Endodermal cell (in vitro differentiated cells): ENCODE data around the gene MOGAT1. TPM values are rescaled to one million over a fixed set of nuclear protein-coding genes. Genes with fewer than 3 reads are reported as not detected.

Experiments used
- DNase-seq: peaks from one replicate; pipeline ENCODE4 v3.0.0-alpha.2; 2017
- H3K27ac ChIP-seq: 2 replicates; pipeline ENCODE4 v1.5.1; 2013; ENCODE audit warnings: mild to moderate bottlenecking, low read depth, low read length, moderate library complexity
- H3K27me3 ChIP-seq: 2 replicates; pipeline ENCODE4 v1.6.1; 2013; ENCODE audit warnings: mild to moderate bottlenecking, low read length, moderate library complexity; ENCODE audit not compliant: insufficient read depth, control insufficient read depth, poor library complexity, severe bottlenecking
- H3K36me3 ChIP-seq: 2 replicates; pipeline ENCODE4 v1.7.0; 2013; ENCODE audit warnings: mild to moderate bottlenecking, low read length, moderate library complexity; ENCODE audit not compliant: control insufficient read depth, insufficient read depth
- H3K4me1 ChIP-seq: one replicate; pipeline ENCODE4 v1.7.0; 2013; ENCODE audit warnings: low read length; ENCODE audit not compliant: control insufficient read depth, insufficient read depth
- H3K4me3 ChIP-seq: 2 replicates; pipeline ENCODE4 v1.5.1; 2013; ENCODE audit warnings: mild to moderate bottlenecking, low read length, moderate library complexity
- H3K9ac ChIP-seq: 2 replicates; pipeline ENCODE4 v1.6.1; 2013; ENCODE audit warnings: mild to moderate bottlenecking, low read length, moderate library complexity; ENCODE audit not compliant: poor library complexity, severe bottlenecking; ENCODE audit errors: extremely low read depth
- H3K9me3 ChIP-seq: 2 replicates; pipeline ENCODE4 v1.6.1; 2013; ENCODE audit warnings: mild to moderate bottlenecking, low read length, moderate library complexity; ENCODE audit not compliant: control insufficient read depth
- H3K27ac Mint-ChIP-seq: 2 replicates; pipeline ENCODE4 v1.8.0; 2020; ENCODE audit warnings: mixed read lengths
- H3K27me3 Mint-ChIP-seq: 2 replicates; pipeline ENCODE4 v1.8.0; 2021; ENCODE audit warnings: mild to moderate bottlenecking, mixed read lengths; ENCODE audit not compliant: insufficient read depth
- H3K36me3 Mint-ChIP-seq: 2 replicates; pipeline ENCODE4 v1.8.0; 2020; ENCODE audit warnings: low read depth, mixed read lengths
- H3K4me1 Mint-ChIP-seq: 2 replicates; pipeline ENCODE4 v1.8.0; 2020; ENCODE audit warnings: mixed read lengths
- H3K4me3 Mint-ChIP-seq: 2 replicates; pipeline ENCODE4 v1.8.0; 2020; ENCODE audit warnings: mild to moderate bottlenecking, moderate library complexity, mixed read lengths
- H3K9me3 Mint-ChIP-seq: 2 replicates; pipeline ENCODE4 v1.8.0; 2020; ENCODE audit warnings: mild to moderate bottlenecking, mixed read lengths
- WGBS, 2 experiments: methylation state at CpG; one replicate each; pipeline versions ENCODE4 v1.1.5 to v1.1.7; 2013; ENCODE audit warnings: missing lambda C conversion rate in 2 of 2, mixed read lengths in 1 of 2; ENCODE audit not compliant: insufficient coverage in 1 of 2, insufficient read length in 1 of 2; 5-methylcytosine and 5-hydroxymethylcytosine counted together
- total RNA-seq, 2 donors: library from RNA; stranded (reverse); fragmentation: NEBNext Ultra II Directional in 1 of 2; extraction: Animal tissue kit (Norgen Biotek cat#: 25700) in 1 of 2; gene quantifications; 2 replicates in 1 of 2; 3 replicates in 1 of 2; pipeline ENCODE4 v1.2.1, GENCODE V29; 2021
- TF ChIP-seq, protein P1 (sequence below): fragments of 200-600 bp; sonication (generic); conservative IDR thresholded peaks from 2 replicates; pipeline ENCODE4 v1.5.0; 2021; ENCODE audit warnings: antibody characterized with exemption, mild to moderate bottlenecking

The MOGAT1 gene
- total RNA-seq, 2 donors from 2014 or later: not detected

DNA sequence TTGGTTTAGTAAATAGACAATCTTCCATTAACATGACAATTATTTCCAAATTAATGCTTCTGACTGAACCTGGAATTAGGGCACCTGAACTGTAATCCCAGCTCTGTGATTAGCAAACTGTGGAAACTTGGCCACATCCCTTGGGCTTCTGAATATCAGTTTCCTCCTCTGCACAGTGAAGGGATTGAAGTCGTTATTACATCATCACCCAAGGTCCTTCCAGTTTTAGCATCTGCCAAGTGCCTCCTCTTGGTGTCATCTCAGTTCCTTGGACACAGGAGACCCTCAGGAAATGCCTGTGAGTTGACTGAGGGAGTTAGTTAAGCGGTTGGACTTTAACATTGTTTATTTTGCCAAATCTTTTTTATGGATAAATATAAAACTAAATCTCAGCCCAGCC, 64.8 kb downstream of the MOGAT1 start:
- H3K9ac ChIP-seq: no peak overlapping the region
- no peak overlapping the region for H3K27ac ChIP-seq
- Mint-ChIP-seq H3K36me3 (no peaks in the 10 kb centered on the region), H3K4me1 (no peaks in the 10 kb centered on the region), H3K27me3 (peaks cover 45% of the 10 kb centered on the region), H3K4me3 (no peak overlapping the region), H3K9me3 (peaks cover 2% of the 10 kb centered on the region), H3K27ac (no peak overlapping the region)
- 92 to 100% methylated on average over 1 to 2 of the region's 2 CpGs for WGBS, 2 experiments
- no peaks in the 10 kb centered on the region for H3K4me1 ChIP-seq
- H3K4me3 ChIP-seq: no peak overlapping the region
- DNase-seq: no peak
- H3K36me3 ChIP-seq: no peaks in the 10 kb centered on the region
- peaks cover 65% of the 10 kb centered on the region for H3K27me3 ChIP-seq
- TF ChIP-seq, protein P1, sequence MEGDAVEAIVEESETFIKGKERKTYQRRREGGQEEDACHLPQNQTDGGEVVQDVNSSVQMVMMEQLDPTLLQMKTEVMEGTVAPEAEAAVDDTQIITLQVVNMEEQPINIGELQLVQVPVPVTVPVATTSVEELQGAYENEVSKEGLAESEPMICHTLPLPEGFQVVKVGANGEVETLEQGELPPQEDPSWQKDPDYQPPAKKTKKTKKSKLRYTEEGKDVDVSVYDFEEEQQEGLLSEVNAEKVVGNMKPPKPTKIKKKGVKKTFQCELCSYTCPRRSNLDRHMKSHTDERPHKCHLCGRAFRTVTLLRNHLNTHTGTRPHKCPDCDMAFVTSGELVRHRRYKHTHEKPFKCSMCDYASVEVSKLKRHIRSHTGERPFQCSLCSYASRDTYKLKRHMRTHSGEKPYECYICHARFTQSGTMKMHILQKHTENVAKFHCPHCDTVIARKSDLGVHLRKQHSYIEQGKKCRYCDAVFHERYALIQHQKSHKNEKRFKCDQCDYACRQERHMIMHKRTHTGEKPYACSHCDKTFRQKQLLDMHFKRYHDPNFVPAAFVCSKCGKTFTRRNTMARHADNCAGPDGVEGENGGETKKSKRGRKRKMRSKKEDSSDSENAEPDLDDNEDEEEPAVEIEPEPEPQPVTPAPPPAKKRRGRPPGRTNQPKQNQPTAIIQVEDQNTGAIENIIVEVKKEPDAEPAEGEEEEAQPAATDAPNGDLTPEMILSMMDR: no peak
- no peaks in the 10 kb centered on the region for H3K9me3 ChIP-seq

DNA sequence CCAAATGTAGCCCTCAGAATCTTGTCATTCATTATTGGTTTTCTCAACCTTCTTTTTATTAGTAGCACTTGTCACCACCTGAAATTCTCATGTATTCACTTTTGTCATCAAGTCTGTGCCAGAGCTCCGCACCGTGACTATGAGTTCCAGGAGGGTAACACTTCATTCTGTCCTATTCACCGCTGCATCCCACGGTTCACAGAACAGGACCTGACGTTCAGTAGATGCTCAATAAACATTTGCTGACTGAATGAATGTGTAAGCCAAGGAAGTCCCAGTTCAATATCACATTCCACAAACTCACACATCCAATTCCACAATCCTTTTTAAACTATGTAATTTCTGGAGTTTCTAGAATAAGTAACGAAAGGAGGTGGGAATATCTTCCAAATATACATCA, 65.5 kb downstream of the MOGAT1 start:
- WGBS, 2 experiments: 91 to 94% methylated on average over 3 to 6 of the region's 6 CpGs
- Histone ChIP-seq H3K9me3 (no peaks in the 10 kb centered on the region), H3K36me3 (no peaks in the 10 kb centered on the region), H3K4me3 (no peak overlapping the region), H3K27me3 (peaks cover 59% of the 10 kb centered on the region), H3K9ac (no peak overlapping the region), H3K27ac (no peak overlapping the region), H3K4me1 (no peaks in the 10 kb centered on the region)
- TF ChIP-seq, protein P1: no peak
- Mint-ChIP-seq H3K4me3 (no peak overlapping the region), H3K4me1 (no peaks in the 10 kb centered on the region), H3K27ac (no peak overlapping the region), H3K36me3 (no peaks in the 10 kb centered on the region), H3K9me3 (peaks cover 2% of the 10 kb centered on the region), H3K27me3 (peaks cover 43% of the 10 kb centered on the region)
- no peak for DNase-seq

DNA sequence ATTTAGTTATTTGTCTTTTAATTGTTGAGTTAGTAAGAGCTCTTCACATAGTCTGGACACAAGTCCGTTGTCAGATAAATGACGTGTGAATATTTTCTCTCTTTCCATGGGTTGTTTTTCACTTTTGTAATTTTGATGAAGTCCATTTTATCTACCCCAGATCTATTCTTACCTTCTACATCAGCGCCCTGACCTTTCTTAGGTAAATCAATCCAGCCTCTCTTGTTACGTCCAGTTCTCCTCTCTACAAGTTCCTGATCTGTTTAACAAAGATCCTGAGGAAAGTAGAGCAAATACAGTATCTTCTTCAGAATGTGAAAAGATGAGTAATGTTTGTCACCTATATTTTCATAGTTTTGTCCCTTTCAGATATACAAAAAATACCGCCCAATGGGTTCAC, 66.9 kb downstream of the MOGAT1 start:
- WGBS, 2 experiments: 90 to 100% methylated on average over 2 to 5 of the region's 5 CpGs
- no peak for DNase-seq
- H3K27me3 ChIP-seq: peaks cover 60% of the 10 kb centered on the region
- no peaks in the 10 kb centered on the region for H3K36me3 ChIP-seq
- H3K4me1 ChIP-seq: no peaks in the 10 kb centered on the region
- Mint-ChIP-seq H3K27ac (no peak overlapping the region), H3K36me3 (no peaks in the 10 kb centered on the region), H3K9me3 (peaks cover 2% of the 10 kb centered on the region), H3K4me1 (no peaks in the 10 kb centered on the region), H3K27me3 (peaks cover 40% of the 10 kb centered on the region), H3K4me3 (no peak overlapping the region)
- TF ChIP-seq, protein P1: no peak
- H3K9me3 ChIP-seq: no peaks in the 10 kb centered on the region
- no peak overlapping the region for H3K27ac ChIP-seq
- H3K9ac ChIP-seq: no peak overlapping the region
- H3K4me3 ChIP-seq: no peak overlapping the region
